Measurements from ENCODE around the gene B4GALT7. TPM values are rescaled to one million over a fixed set of nuclear protein-coding genes. Genes with fewer than 3 reads are reported as not detected.
"Not testable (repeated sequence)": the region's sequence is repeated elsewhere in the genome, so short reads cannot be mapped to it uniquely, and the experiment has no call there.

The B4GALT7 gene
- polyA plus RNA-seq, 1 of the 3 experiments (the other 2 are of a cell fraction) = 37.5 TPM

DNA sequence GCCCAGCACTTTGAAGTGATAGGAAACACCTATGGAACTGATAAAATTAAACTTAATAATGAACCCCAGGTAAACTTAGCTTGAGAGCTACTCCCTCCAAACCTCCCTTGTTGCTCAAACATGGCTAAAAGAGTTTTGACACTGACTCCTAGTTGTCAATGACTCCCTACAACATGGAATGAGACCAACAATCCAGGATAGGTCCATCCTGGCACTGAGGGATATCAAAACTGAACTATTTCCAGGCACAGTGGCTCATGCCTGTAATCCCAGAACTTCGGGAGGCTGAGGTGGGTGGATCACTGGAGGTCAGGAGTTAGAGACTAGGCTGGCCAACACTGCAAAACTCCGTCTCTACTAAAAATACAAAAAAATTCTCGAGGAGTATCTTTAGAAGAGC is 58.6 kb downstream of the B4GALT7 start:
- H3K79me2 ChIP-seq (ENCODE audit: insufficient read depth) = peaks cover 11% of the 10 kb centered on the region
- H3K9ac ChIP-seq; H3K9me3 ChIP-seq; DNase-seq; H3K4me3 ChIP-seq (ENCODE audit: low read depth in 2 of 2, low read length in 1 of 2); H3K36me3 ChIP-seq (replicated peaks in 1 of 2; ENCODE audit: control insufficient read depth in 1 of 2, insufficient read depth in 2 of 2, low read length in 1 of 2); H2AFZ ChIP-seq (ENCODE audit: low read depth); H3K4me1 ChIP-seq (ENCODE audit: control insufficient read depth in 1 of 2, insufficient read depth in 2 of 2, low read depth in 1 of 2, low read length in 1 of 2); H3K9me2 ChIP-seq; H3K27ac ChIP-seq (ENCODE audit: low read depth in 2 of 2, low read length in 1 of 2); H3K4me2 ChIP-seq; POLR2A ChIA-PET; H4K20me1 ChIP-seq (ENCODE audit: insufficient read depth); H3K27me3 ChIP-seq (ENCODE audit: insufficient read depth); H3F3A ChIP-seq (replicated peaks; ENCODE audit: insufficient read depth); CTCF ChIA-PET: not testable (repeated sequence)
- WGBS (ENCODE audit: low lambda C conversion rate) = 78% methylated on average over 3 of the region's 3 CpGs

Other genes starting within 250 kb of the B4GALT7 start
- gene LMAN2, start 248.5 kb upstream of the B4GALT7 start, polyA plus RNA-seq (2012; rRNA removed) = 380 and 500 TPM in 2 replicates
- gene RGS14, start 242.2 kb upstream of the B4GALT7 start, polyA plus RNA-seq (2012; rRNA removed) = 26.5 and 27.6 TPM in 2 replicates
- gene SLC34A1, start 215.7 kb upstream of the B4GALT7 start, polyA plus RNA-seq (2012; rRNA removed) = 0.03 TPM in 1 of 2 replicates, not detected in the other
- gene PFN3, start 199.5 kb upstream of the B4GALT7 start, polyA plus RNA-seq (2012; rRNA removed) = not detected in 2 replicates
- 3.8 and 4.3 TPM in 2 replicates for gene F12, start 190.6 kb upstream of the B4GALT7 start, polyA plus RNA-seq (2012; rRNA removed)
- gene GRK6, start 173.5 kb upstream of the B4GALT7 start, polyA plus RNA-seq (2012; rRNA removed) = 35.9 and 39.5 TPM in 2 replicates
- gene PRR7, start 153.3 kb upstream of the B4GALT7 start, polyA plus RNA-seq (2012; rRNA removed) = 12.5 and 17.1 TPM in 2 replicates
- gene DBN1, start 126.5 kb upstream of the B4GALT7 start, polyA plus RNA-seq (2012; rRNA removed) = 176 and 244 TPM in 2 replicates
- gene PDLIM7, start 102.5 kb upstream of the B4GALT7 start, polyA plus RNA-seq (2012; rRNA removed) = 183 and 206 TPM in 2 replicates
- gene DOK3, start 90.3 kb upstream of the B4GALT7 start, polyA plus RNA-seq (2012; rRNA removed) = 1.9 and 2.2 TPM in 2 replicates
- gene DDX41, start 83.2 kb upstream of the B4GALT7 start, polyA plus RNA-seq (2012; rRNA removed) = 158 and 176 TPM in 2 replicates
- 44.4 and 48.1 TPM in 2 replicates for gene FAM193B, start 45.6 kb upstream of the B4GALT7 start, polyA plus RNA-seq (2012; rRNA removed)
- 264 and 320 TPM in 2 replicates for gene TMED9, start 7.9 kb upstream of the B4GALT7 start, polyA plus RNA-seq (2012; rRNA removed)
- not detected in 2 replicates for gene FAM153A, start 182.8 kb downstream of the B4GALT7 start, polyA plus RNA-seq (2012; rRNA removed)